GM12865 (cell line): ENCODE results near the gene RASA3.

Experiments
- DNase-seq: peaks from one replicate; pipeline ENCODE4 v3.0.0; 2010; ENCODE audit warnings: low read depth
- H3K4me3 ChIP-seq: 2 replicates; pipeline ENCODE4 v1.5.1; 2011; ENCODE audit warnings: mild to moderate bottlenecking, low read depth, low read length, control low read depth
- TF ChIP-seq, protein P1 (sequence below): IDR thresholded peaks from 2 replicates; pipeline ENCODE4 v1.5.1; 2011; ENCODE audit warnings: low read length, control low read depth, low read depth, inconsistent platforms; ENCODE audit not compliant: insufficient read depth; ENCODE audit errors: missing control alignments

Gene RASA3

DNA sequence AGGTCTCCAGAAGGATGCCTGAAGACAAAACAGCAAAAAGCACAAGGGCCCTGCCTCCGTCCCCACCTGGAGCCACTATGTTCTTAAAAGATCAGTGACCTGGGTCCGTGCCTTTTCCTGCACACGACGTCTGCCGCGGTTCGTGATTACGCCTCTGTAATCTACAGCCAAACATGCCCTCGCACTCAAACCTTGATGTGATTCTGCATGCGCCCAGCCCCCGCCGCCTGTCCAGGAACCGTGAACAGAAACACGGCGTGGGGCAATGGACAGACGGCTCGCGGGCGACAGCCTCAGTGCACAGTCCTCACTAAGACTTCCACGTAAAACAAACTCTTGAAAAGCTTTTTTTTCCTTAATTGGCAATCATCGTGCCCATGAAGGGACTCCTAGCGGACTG lies 174.1 kb downstream of the RASA3 start:
- H3K4me3 ChIP-seq = no peak overlapping the region
- no peak for DNase-seq
- TF ChIP-seq, protein P1, sequence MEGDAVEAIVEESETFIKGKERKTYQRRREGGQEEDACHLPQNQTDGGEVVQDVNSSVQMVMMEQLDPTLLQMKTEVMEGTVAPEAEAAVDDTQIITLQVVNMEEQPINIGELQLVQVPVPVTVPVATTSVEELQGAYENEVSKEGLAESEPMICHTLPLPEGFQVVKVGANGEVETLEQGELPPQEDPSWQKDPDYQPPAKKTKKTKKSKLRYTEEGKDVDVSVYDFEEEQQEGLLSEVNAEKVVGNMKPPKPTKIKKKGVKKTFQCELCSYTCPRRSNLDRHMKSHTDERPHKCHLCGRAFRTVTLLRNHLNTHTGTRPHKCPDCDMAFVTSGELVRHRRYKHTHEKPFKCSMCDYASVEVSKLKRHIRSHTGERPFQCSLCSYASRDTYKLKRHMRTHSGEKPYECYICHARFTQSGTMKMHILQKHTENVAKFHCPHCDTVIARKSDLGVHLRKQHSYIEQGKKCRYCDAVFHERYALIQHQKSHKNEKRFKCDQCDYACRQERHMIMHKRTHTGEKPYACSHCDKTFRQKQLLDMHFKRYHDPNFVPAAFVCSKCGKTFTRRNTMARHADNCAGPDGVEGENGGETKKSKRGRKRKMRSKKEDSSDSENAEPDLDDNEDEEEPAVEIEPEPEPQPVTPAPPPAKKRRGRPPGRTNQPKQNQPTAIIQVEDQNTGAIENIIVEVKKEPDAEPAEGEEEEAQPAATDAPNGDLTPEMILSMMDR = no peak

DNA sequence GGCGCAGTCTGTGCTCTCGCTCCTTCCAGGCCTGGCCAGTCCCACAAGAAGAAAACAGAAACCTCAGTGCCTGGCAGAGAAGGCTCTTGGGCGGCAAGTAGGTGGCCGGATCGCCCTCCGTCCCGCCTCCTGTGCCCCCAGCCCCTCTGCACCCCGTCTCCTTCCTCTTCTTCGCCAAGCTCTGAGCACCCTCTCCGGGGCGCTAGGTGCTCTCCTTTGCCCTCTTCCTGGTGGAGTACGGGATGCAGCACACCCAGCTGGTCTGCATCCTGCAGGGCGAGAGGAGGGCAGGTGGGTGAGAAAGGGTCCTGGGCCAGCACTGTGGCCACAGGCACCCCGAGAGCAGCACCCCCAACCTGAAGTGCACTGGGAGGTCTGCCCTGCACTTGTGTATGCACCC lies 175.9 kb downstream of the RASA3 start:
- H3K4me3 ChIP-seq = no peak overlapping the region
- no peak for DNase-seq
- TF ChIP-seq, protein P1 = no peak

DNA sequence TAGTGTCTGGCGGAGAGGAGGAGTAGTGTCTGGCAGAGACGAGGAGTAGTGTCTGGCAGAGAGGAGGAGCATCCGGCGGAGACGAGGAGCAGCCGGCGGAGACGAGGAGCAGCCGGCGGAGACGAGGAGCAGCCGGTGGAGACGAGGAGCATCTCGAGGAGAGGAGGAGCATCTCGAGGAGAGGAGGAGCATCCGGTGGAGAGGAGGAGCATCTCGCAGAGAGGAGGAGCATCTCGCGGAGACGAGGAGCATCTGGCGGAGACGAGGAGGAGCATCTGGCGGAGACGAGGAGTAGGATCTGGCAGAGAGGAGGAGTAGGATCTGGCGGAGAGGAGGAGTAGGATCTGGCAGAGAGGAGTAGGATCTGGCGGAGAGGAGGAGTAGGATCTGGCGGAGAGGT lies 176.7 kb downstream of the RASA3 start:
- no peak overlapping the region for H3K4me3 ChIP-seq
- TF ChIP-seq, protein P1 = no peak
- no peak for DNase-seq

DNA sequence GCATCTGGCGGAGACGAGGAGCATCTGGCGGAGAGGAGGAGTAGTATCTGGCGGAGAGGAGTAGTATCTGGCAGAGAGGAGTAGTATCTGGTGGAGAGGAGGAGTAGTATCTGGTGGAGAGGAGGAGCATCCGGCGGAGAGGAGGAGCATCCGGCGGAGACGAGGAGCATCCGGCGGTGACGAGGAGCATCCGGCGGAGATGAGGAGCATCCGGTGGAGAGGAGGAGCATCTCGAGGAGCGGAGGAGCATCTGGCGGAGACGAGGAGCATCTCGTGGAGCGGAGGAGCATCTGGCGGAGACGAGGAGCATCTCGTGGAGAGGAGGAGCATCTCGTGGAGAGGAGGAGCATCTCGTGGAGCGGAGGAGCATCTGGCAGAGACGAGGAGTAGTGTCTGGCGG lies 177.2 kb downstream of the RASA3 start:
- DNase-seq = no peak
- H3K4me3 ChIP-seq = no peak overlapping the region
- TF ChIP-seq, protein P1 = no peak

DNA sequence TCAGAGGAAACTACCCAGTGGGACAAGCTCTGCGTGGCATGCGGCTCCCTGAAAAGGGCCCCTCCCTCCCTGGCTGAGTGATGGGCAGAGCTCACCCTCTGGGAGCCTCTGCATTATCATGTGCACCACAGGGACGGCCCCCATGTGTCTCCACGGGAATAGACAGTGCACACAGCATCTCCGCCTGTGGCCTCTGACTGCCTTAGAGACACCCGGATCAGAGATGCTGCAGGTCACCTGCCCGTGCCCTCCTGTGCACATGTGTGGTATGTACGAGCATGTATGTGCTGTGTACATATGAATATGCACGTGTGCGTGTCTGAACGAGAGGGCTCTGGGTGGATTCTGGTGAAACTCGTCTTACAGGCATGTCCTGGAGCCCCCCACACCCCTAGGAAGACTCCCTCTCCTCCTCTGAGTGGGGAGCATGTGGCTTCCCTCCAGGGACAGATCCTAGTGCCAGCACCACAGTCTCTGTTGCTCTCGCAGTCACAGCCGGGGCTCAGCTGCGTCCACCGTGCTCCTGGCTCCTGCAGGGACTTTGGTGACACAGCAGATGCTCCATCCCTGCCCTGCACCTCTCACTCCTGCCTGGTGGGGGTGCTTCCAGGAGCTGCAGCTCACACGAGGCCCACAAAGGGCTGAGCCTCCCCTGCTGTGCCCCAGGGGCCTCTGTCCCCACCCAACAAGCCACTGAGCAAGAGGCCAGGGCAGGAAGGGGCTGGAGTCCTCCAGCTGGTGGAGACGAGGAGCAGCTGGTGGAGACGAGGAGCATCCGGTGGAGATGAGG lies 178.2 kb downstream of the RASA3 start:
- no peak overlapping the region for H3K4me3 ChIP-seq
- DNase-seq = no peak
- TF ChIP-seq, protein P1 = peak; percentile 1

DNA sequence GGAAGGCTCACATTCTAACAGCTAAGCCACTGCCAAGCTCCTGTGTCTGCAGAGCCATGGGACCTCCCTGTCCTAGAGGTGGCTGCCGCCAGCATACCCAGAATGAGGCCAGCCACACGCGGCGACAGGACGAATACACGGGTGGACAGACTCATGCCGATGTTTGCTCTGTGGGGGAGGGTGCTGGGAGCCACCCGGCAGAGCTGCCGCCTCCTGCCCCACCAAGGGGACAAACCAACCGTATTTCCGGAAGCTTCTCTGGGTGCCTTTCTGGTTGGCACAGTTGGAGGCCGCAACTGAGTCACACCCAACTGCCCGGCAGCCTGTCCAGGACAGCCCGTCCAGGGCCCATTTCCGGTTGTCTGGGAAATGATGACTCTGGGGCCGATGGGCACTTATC lies 178.9 kb downstream of the RASA3 start:
- DNase-seq = no peak
- no peak overlapping the region for H3K4me3 ChIP-seq
- TF ChIP-seq, protein P1 = no peak
